Measurements from ENCODE around the gene TMEM135. TPM values are rescaled to one million over a fixed set of nuclear protein-coding genes. Genes with fewer than 3 reads are reported as not detected.
"Not testable (repeated sequence)": the region's sequence is repeated elsewhere in the genome, so short reads cannot be mapped to it uniquely, and the experiment has no call there.

TMEM135 gene
- total RNA-seq, 1 donor from 2014 or later: 20.6 TPM

GRCh38 chr11:86999859-87000753, 37.6 kb upstream of the TMEM135 start:
- no peak overlapping the region for H3K27ac ChIP-seq (ENCODE audit: low read depth, low read length)
- no peaks in the 10 kb centered on the region for H3K36me3 ChIP-seq (ENCODE audit: insufficient read depth, low read length)
- no peaks in the 10 kb centered on the region for H3K79me2 ChIP-seq (ENCODE audit: insufficient read depth, low read length)
- H3K9me3 ChIP-seq (ENCODE audit: insufficient read depth, low read depth, low read length): no peaks in the 10 kb centered on the region
- TF ChIP-seq EZH2 (IDR thresholded peaks at IDR 0.05; ENCODE audit: insufficient read depth, low read length): no peak
- TF ChIP-seq, protein P1, sequence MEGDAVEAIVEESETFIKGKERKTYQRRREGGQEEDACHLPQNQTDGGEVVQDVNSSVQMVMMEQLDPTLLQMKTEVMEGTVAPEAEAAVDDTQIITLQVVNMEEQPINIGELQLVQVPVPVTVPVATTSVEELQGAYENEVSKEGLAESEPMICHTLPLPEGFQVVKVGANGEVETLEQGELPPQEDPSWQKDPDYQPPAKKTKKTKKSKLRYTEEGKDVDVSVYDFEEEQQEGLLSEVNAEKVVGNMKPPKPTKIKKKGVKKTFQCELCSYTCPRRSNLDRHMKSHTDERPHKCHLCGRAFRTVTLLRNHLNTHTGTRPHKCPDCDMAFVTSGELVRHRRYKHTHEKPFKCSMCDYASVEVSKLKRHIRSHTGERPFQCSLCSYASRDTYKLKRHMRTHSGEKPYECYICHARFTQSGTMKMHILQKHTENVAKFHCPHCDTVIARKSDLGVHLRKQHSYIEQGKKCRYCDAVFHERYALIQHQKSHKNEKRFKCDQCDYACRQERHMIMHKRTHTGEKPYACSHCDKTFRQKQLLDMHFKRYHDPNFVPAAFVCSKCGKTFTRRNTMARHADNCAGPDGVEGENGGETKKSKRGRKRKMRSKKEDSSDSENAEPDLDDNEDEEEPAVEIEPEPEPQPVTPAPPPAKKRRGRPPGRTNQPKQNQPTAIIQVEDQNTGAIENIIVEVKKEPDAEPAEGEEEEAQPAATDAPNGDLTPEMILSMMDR (IDR thresholded peaks at IDR 0.05; ENCODE audit: insufficient read depth, low read depth, low read length): no peak
- H3K9ac ChIP-seq (ENCODE audit: low read length): no peak overlapping the region
- FAIRE-seq: no peak
- peak; percentile 49 for DNase-seq (ENCODE audit: low read depth)
- H3K4me1 ChIP-seq (ENCODE audit: insufficient read depth, low read length): no peaks in the 10 kb centered on the region
- H3K36me3 Mint-ChIP-seq (ENCODE audit: low read depth, unreplicated experiment): no peaks in the 10 kb centered on the region
- H3K4me2 ChIP-seq (ENCODE audit: low read length): no peak overlapping the region
- H3K9me3 Mint-ChIP-seq (ENCODE audit: unreplicated experiment): no peaks in the 10 kb centered on the region
- H3K4me3 Mint-ChIP-seq (ENCODE audit: unreplicated experiment): no peak overlapping the region
- H2AFZ ChIP-seq (ENCODE audit: low read depth, low read length): no peak overlapping the region
- H3K4me1 Mint-ChIP-seq (ENCODE audit: low read depth, unreplicated experiment): peaks cover 14% of the 10 kb centered on the region
- H3K4me3 ChIP-seq (ENCODE audit: insufficient read depth, low read depth, low read length): no peak overlapping the region
- H3K27ac Mint-ChIP-seq (ENCODE audit: unreplicated experiment): peak overlapping the region; percentile 15
- H3K27me3 ChIP-seq (ENCODE audit: insufficient read depth, low read length): no peaks in the 10 kb centered on the region
- H4K20me1 ChIP-seq (ENCODE audit: insufficient read depth, low read length): no peaks in the 10 kb centered on the region
- H3K27me3 Mint-ChIP-seq (ENCODE audit: low read depth, unreplicated experiment): no peaks in the 10 kb centered on the region

- no peaks in the 10 kb centered on the region for H3K79me2 ChIP-seq (ENCODE audit: insufficient read depth, low read length)
- no peak overlapping the region for H3K9ac ChIP-seq (ENCODE audit: low read length)
- H3K4me1 ChIP-seq (ENCODE audit: insufficient read depth, low read length): peaks cover 2% of the 10 kb centered on the region
- no peak for TF ChIP-seq EZH2 (IDR thresholded peaks at IDR 0.05; ENCODE audit: insufficient read depth, low read length)
- TF ChIP-seq, protein P1 (IDR thresholded peaks at IDR 0.05; ENCODE audit: insufficient read depth, low read depth, low read length): no peak
- DNase-seq (ENCODE audit: low read depth) (no peak), FAIRE-seq (no peak)
- Mint-ChIP-seq H3K27ac (ENCODE audit: unreplicated experiment) (no peak overlapping the region), H3K27me3 (ENCODE audit: low read depth, unreplicated experiment) (no peaks in the 10 kb centered on the region), H3K4me3 (ENCODE audit: unreplicated experiment) (no peak overlapping the region), H3K9me3 (ENCODE audit: unreplicated experiment) (no peaks in the 10 kb centered on the region), H3K4me1 (ENCODE audit: low read depth, unreplicated experiment) (peaks cover 18% of the 10 kb centered on the region), H3K36me3 (ENCODE audit: low read depth, unreplicated experiment) (no peaks in the 10 kb centered on the region)
- no peak overlapping the region for H3K27ac ChIP-seq (ENCODE audit: low read depth, low read length)
- H3K36me3 ChIP-seq (ENCODE audit: insufficient read depth, low read length): no peaks in the 10 kb centered on the region
- H3K27me3 ChIP-seq (ENCODE audit: insufficient read depth, low read length): no peaks in the 10 kb centered on the region
- H3K4me3 ChIP-seq (ENCODE audit: insufficient read depth, low read depth, low read length): no peak overlapping the region
- no peaks in the 10 kb centered on the region for H3K9me3 ChIP-seq (ENCODE audit: insufficient read depth, low read depth, low read length)
- H2AFZ ChIP-seq (ENCODE audit: low read depth, low read length): no peak overlapping the region
- H4K20me1 ChIP-seq (ENCODE audit: insufficient read depth, low read length): no peaks in the 10 kb centered on the region
- H3K4me2 ChIP-seq (ENCODE audit: low read length): no peak overlapping the region
Observed at GRCh38 chr11:87002918-87003317, 34.8 kb upstream of the TMEM135 start.

DNA sequence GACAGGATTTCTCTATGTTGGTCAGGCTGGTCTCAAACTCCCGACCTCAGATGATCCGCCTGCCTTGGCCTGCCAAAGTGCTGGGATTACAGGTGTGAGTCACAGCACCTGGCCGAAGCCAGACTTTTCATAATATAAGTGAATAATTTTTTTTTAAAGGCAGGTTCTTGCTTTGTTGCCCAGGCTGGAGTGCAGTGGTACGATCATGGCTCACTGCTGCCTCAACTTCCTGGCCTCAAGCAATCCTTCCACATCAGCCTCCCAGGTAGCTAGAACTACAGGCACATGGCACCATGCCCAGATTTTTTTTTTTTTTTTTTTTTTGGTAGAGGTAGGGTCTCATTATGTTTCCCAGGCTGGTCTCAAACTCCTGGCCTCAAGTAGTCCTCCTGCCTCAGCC, 33.5 kb upstream of the TMEM135 start:
- not testable (repeated sequence) for H4K20me1 ChIP-seq (ENCODE audit: insufficient read depth, low read length); H3K4me2 ChIP-seq (ENCODE audit: low read length); H3K4me3 Mint-ChIP-seq (ENCODE audit: unreplicated experiment); H3K36me3 ChIP-seq (ENCODE audit: insufficient read depth, low read length); H3K9ac ChIP-seq (ENCODE audit: low read length); DNase-seq (ENCODE audit: low read depth); H3K27me3 ChIP-seq (ENCODE audit: insufficient read depth, low read length); H2AFZ ChIP-seq (ENCODE audit: low read depth, low read length); H3K9me3 Mint-ChIP-seq (ENCODE audit: unreplicated experiment); H3K36me3 Mint-ChIP-seq (ENCODE audit: low read depth, unreplicated experiment); H3K27me3 Mint-ChIP-seq (ENCODE audit: low read depth, unreplicated experiment); H3K79me2 ChIP-seq (ENCODE audit: insufficient read depth, low read length); H3K4me1 ChIP-seq (ENCODE audit: insufficient read depth, low read length); H3K27ac Mint-ChIP-seq (ENCODE audit: unreplicated experiment); FAIRE-seq; H3K4me3 ChIP-seq (ENCODE audit: insufficient read depth, low read depth, low read length); H3K9me3 ChIP-seq (ENCODE audit: insufficient read depth, low read depth, low read length); H3K27ac ChIP-seq (ENCODE audit: low read depth, low read length)
- peaks cover 17% of the 10 kb centered on the region for H3K4me1 Mint-ChIP-seq (ENCODE audit: low read depth, unreplicated experiment)
